Measurements from ENCODE around the gene KTN1.

Gene KTN1

DNA sequence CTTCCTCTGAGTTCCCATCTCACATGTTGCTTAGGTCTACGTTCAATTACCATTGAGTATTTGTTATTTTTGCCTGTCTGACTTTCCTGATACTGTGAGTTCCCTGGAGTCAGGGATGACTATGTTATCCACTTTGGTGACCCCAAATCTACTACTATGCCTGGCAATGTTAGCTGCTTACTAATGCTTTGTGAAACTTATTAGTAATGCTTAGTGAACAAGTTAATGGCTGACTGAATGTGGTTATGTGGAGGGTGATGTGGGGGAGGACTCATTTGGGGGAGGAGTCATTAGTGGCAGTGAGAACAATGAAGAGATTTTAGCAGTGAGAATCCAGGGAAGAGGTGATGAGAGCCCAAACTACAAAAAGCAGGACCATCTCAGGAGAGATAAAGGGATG, 121.6 kb downstream of the KTN1 start:
- no peaks in the 10 kb centered on the region for H3K4me1 ChIP-seq (ENCODE audit: insufficient read depth, low read length)
- no peak for ATAC-seq (ENCODE audit: insufficient read depth, low read depth)

DNA sequence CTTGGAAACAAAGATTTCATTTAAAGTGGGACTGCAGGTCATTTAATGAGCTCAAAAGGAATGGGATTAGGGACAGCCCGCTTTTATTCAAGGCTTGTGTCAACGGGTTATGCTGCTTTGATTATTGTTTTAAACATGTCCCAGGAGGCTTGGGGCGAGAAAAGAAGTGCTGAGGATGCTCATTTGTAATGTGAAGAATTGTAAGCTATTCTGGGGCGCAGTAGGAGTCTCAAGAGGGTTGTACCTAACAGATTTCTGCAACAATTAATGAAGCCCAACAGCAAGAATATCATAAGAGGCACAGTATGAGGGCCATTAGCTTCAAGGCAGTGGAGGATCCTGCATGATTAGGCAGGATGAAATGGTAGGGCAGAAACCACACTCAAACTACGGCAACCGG, 122.5 kb downstream of the KTN1 start:
- Histone ChIP-seq H3K4me1 (ENCODE audit: insufficient read depth, low read length) (no peaks in the 10 kb centered on the region), H2AFZ (ENCODE audit: low read depth, low read length) (no peak overlapping the region), H3K4me3 (ENCODE audit: low read depth in 1 of 2, low read length in 2 of 2) (no peak overlapping the region), H3K27ac (ENCODE audit: low read length) (no peak overlapping the region), H4K20me1 (ENCODE audit: insufficient read depth, low read length) (no peaks in the 10 kb centered on the region), H3K4me2 (ENCODE audit: insufficient read depth, low read length) (no peak overlapping the region), H3K36me3 (ENCODE audit: insufficient read depth, low read length) (no peaks in the 10 kb centered on the region), H3K9me3 (ENCODE audit: insufficient read depth, low read length, severe bottlenecking) (no peaks in the 10 kb centered on the region), H3K27me3 (ENCODE audit: insufficient read depth, low read length, poor library complexity) (no peaks in the 10 kb centered on the region), H3K9ac (ENCODE audit: low read depth, low read length) (no peak overlapping the region), H3K79me2 (ENCODE audit: insufficient read depth, low read length) (no peaks in the 10 kb centered on the region)
- DNase-seq (no peak), ATAC-seq (ENCODE audit: insufficient read depth, low read depth) (no peak)
- no peak for TF ChIP-seq EZH2 (IDR thresholded peaks at IDR 0.05; ENCODE audit: borderline replicate concordance, low read depth, low read length, severe bottlenecking)
- TF ChIP-seq, protein P1, sequence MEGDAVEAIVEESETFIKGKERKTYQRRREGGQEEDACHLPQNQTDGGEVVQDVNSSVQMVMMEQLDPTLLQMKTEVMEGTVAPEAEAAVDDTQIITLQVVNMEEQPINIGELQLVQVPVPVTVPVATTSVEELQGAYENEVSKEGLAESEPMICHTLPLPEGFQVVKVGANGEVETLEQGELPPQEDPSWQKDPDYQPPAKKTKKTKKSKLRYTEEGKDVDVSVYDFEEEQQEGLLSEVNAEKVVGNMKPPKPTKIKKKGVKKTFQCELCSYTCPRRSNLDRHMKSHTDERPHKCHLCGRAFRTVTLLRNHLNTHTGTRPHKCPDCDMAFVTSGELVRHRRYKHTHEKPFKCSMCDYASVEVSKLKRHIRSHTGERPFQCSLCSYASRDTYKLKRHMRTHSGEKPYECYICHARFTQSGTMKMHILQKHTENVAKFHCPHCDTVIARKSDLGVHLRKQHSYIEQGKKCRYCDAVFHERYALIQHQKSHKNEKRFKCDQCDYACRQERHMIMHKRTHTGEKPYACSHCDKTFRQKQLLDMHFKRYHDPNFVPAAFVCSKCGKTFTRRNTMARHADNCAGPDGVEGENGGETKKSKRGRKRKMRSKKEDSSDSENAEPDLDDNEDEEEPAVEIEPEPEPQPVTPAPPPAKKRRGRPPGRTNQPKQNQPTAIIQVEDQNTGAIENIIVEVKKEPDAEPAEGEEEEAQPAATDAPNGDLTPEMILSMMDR (IDR thresholded peaks at IDR 0.05; ENCODE audit: borderline replicate concordance, extremely low read depth, low read length, poor library complexity, severe bottlenecking), result no peak

More for the DNA sequence above, 121.6 kb downstream of the KTN1 start:
- Histone ChIP-seq H3K79me2 (ENCODE audit: insufficient read depth, low read length) (no peaks in the 10 kb centered on the region), H3K36me3 (ENCODE audit: insufficient read depth, low read length) (no peaks in the 10 kb centered on the region), H3K9ac (ENCODE audit: low read depth, low read length) (no peak overlapping the region), H3K4me3 (ENCODE audit: low read depth in 1 of 2, low read length in 2 of 2) (no peak overlapping the region), H3K27me3 (ENCODE audit: insufficient read depth, low read length, poor library complexity) (no peaks in the 10 kb centered on the region), H2AFZ (ENCODE audit: low read depth, low read length) (no peak overlapping the region), H4K20me1 (ENCODE audit: insufficient read depth, low read length) (no peaks in the 10 kb centered on the region), H3K9me3 (ENCODE audit: insufficient read depth, low read length, severe bottlenecking) (no peaks in the 10 kb centered on the region), H3K27ac (ENCODE audit: low read length) (no peak overlapping the region), H3K4me2 (ENCODE audit: insufficient read depth, low read length) (no peak overlapping the region)
- DNase-seq, result no peak
- TF ChIP-seq, protein P1 (IDR thresholded peaks at IDR 0.05; ENCODE audit: borderline replicate concordance, extremely low read depth, low read length, poor library complexity, severe bottlenecking), result no peak

DNA sequence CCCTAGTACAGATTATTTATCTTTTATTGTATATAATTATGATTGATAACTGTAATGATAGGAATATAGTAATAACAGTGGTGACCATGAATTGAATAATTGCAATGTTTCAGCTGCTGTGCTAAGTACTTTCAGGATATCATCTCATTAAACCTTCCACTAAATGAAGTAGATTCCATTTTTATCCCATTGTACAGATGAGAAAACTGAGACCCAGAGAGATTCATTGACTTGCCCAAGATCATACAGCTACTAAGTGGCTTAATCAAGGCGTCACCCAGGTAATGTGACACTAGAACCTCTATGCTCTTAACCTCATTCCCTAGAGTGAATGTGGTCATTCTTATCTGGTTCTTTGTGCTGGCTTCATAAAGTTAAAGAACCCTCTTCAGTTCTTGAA, 124.6 kb downstream of the KTN1 start:
- H3K4me1 ChIP-seq (ENCODE audit: insufficient read depth, low read length), result no peaks in the 10 kb centered on the region
- H3K9me3 ChIP-seq (ENCODE audit: insufficient read depth, low read length, severe bottlenecking), result no peaks in the 10 kb centered on the region
- H3K4me2 ChIP-seq (ENCODE audit: insufficient read depth, low read length), result no peak overlapping the region
- no peaks in the 10 kb centered on the region for H3K79me2 ChIP-seq (ENCODE audit: insufficient read depth, low read length)
- H3K9ac ChIP-seq (ENCODE audit: low read depth, low read length), result no peak overlapping the region
- no peaks in the 10 kb centered on the region for H3K27me3 ChIP-seq (ENCODE audit: insufficient read depth, low read length, poor library complexity)
- no peaks in the 10 kb centered on the region for H3K36me3 ChIP-seq (ENCODE audit: insufficient read depth, low read length)
- ATAC-seq (ENCODE audit: insufficient read depth, low read depth), result no peak
- no peak for DNase-seq
- no peaks in the 10 kb centered on the region for H4K20me1 ChIP-seq (ENCODE audit: insufficient read depth, low read length)
- no peak overlapping the region for H2AFZ ChIP-seq (ENCODE audit: low read depth, low read length)
- H3K4me3 ChIP-seq (ENCODE audit: low read depth in 1 of 2, low read length in 2 of 2), result no peak overlapping the region
- H3K27ac ChIP-seq (ENCODE audit: low read length), result no peak overlapping the region
- TF ChIP-seq EZH2 (IDR thresholded peaks at IDR 0.05; ENCODE audit: borderline replicate concordance, low read depth, low read length, severe bottlenecking), result no peak
- TF ChIP-seq, protein P1 (IDR thresholded peaks at IDR 0.05; ENCODE audit: borderline replicate concordance, extremely low read depth, low read length, poor library complexity, severe bottlenecking), result no peak
